MG63 (cell line): ENCODE measurements around the gene CSF2RB. TPM values are rescaled to one million over a fixed set of nuclear protein-coding genes. Genes with fewer than 3 reads are reported as not detected.

Experiments used
- DNase-seq: peaks from one replicate; pipeline ENCODE4 v3.0.0-alpha.2; 2020
- H3K27me3 ChIP-seq: fragments of 250-450 bp; sonication (Bioruptor Pico); 2 replicates; pipeline ENCODE4 v1.5.1; 2020; ENCODE audit warnings: mild to moderate bottlenecking, moderate library complexity
- H3K36me3 ChIP-seq: fragments of 250-450 bp; sonication (Bioruptor Pico); 2 replicates; pipeline ENCODE4 v1.5.1; 2020; ENCODE audit warnings: mild to moderate bottlenecking, moderate library complexity
- H3K4me3 ChIP-seq: fragments of 250-450 bp; sonication (Bioruptor Pico); 2 replicates; pipeline ENCODE4 v1.5.1; 2020; ENCODE audit warnings: mild to moderate bottlenecking, moderate library complexity
- H3K9me3 ChIP-seq: fragments of 250-450 bp; sonication (Bioruptor Pico); 2 replicates; pipeline ENCODE4 v1.5.1; 2020; ENCODE audit warnings: mild to moderate bottlenecking, moderate library complexity
- total RNA-seq: library from RNA; depleted of rRNA; stranded (reverse); fragments of >200 nt; shearing (Covaris generic); gene quantifications from 2 replicates; pipeline ENCODE4 v1.2.3, GENCODE V29; 2014; ENCODE audit warnings: low replicate concordance

CSF2RB gene
- total RNA-seq, 1 experiment from 2014 or later = not detected

- no peaks in the 10 kb centered on the region for H3K9me3 ChIP-seq
- no peaks in the 10 kb centered on the region for H3K27me3 ChIP-seq
- DNase-seq = no peak
These were observed 12.9 kb downstream of the CSF2RB start for GRCh38 chr22:36926309-36926708.

GRCh38 chr22:36926721-36927435 is 13.4 kb downstream of the CSF2RB start:
- DNase-seq = no peak
- Histone ChIP-seq H3K27me3 (no peaks in the 10 kb centered on the region), H3K36me3 (no peaks in the 10 kb centered on the region), H3K4me3 (no peak overlapping the region), H3K9me3 (no peaks in the 10 kb centered on the region)

More at GRCh38 chr22:36926309-36926708, 12.9 kb downstream of the CSF2RB start:
- H3K36me3 ChIP-seq = no peaks in the 10 kb centered on the region
- H3K4me3 ChIP-seq = no peak overlapping the region

DNA sequence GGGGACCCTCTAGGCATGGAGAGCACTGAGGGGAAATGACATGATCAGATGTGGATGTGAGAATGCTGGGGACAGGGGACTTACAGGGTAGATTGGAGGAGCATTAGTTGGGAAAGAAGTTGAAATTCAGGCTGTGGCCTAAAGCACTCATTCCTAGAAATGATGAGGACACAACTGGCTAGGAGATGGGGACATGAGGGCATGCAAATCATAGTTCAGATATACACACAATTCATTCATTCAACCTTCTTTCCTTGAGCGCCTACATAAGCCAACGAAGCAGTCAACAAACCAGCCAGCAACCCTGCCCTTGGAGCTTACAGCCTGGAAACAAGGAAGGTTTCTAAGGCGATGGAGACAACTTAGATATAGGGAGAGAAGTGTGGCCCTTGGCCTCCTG is 14.2 kb downstream of the CSF2RB start:
- Histone ChIP-seq H3K36me3 (no peaks in the 10 kb centered on the region), H3K4me3 (no peak overlapping the region), H3K9me3 (no peaks in the 10 kb centered on the region), H3K27me3 (no peaks in the 10 kb centered on the region)
- no peak for DNase-seq

DNA sequence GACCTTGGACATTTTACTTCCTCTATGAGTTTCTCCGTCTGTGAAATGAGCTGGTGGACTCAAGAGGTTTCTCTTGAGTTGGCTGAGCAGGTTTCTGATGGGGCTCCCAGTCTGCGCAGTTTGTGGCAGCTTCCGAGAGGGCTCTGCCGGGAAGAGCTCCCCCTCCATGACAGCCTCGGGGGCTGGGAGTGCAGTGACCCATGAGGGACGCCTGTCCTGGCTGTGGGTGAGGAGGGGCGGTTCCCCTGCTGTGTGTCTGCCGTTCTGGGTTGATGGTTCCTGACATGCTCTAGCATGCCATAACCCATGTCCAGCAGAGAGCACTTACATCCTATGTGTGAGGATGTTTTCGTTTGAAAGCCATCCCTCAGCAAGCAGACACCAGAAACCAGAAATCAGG is 14.8 kb downstream of the CSF2RB start:
- no peak for DNase-seq
- H3K27me3 ChIP-seq = no peaks in the 10 kb centered on the region
- H3K4me3 ChIP-seq = no peak overlapping the region
- H3K9me3 ChIP-seq = no peaks in the 10 kb centered on the region
- no peaks in the 10 kb centered on the region for H3K36me3 ChIP-seq

DNA sequence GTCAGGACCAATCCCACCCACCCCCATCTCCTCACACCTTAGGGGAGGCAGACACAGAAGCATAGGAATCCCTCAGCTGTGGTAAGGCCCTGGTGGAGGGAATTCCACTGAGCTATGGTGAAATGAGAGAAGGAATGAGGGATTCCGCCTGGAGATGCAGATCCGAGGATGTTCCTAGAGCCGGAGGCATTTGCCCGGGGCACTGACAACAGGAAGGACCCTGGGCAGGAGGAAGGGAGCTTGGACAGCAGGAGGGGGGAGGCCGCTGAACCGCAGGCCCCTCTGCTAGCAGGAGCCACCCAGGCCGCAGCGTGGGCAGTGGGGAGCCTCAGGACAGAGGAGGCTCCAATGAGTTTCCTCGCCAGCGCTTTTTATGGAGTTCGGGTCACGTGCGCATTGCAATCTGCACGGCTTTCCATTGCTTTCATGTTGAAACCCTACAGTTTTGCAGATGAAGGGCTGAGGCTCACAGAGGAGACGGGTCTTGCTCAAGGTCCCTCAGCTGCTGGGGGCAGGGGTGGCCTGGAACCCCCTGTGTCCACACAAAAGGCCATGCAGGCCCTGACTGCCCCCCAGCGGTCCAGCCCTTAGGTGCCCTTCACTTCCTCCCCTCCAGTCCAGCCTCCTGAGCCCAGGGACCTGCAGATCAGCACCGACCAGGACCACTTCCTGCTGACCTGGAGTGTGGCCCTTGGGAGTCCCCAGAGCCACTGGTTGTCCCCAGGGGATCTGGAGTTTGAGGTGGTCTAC is 15.5 kb downstream of the CSF2RB start:
- DNase-seq = no peak
- H3K4me3 ChIP-seq = no peak overlapping the region
- H3K27me3 ChIP-seq = no peaks in the 10 kb centered on the region
- H3K36me3 ChIP-seq = no peaks in the 10 kb centered on the region
- H3K9me3 ChIP-seq = no peaks in the 10 kb centered on the region

DNA sequence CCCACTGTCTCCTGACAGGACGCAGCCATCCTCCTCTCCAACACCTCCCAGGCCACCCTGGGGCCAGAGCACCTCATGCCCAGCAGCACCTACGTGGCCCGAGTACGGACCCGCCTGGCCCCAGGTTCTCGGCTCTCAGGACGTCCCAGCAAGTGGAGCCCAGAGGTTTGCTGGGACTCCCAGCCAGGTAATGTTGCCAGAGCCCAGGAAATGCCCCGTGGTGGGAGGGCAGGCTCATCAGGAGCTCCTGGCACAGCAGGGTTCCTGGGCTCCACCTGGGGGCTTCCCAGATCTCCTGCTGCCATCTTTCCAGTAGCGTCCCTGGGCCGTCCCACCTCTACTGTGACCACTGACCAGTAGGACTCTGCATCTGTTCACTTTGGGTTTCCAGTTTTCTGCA is 16.2 kb downstream of the CSF2RB start:
- no peaks in the 10 kb centered on the region for H3K36me3 ChIP-seq
- no peaks in the 10 kb centered on the region for H3K27me3 ChIP-seq
- no peaks in the 10 kb centered on the region for H3K9me3 ChIP-seq
- no peak for DNase-seq
- no peak overlapping the region for H3K4me3 ChIP-seq

GRCh38 chr22:36930041-36930935 is 16.9 kb downstream of the CSF2RB start:
- Histone ChIP-seq H3K4me3 (no peak overlapping the region), H3K9me3 (no peaks in the 10 kb centered on the region), H3K27me3 (no peaks in the 10 kb centered on the region), H3K36me3 (no peaks in the 10 kb centered on the region)
- no peak for DNase-seq

- no peaks in the 10 kb centered on the region for H3K36me3 ChIP-seq
- H3K27me3 ChIP-seq = no peaks in the 10 kb centered on the region
- no peak overlapping the region for H3K4me3 ChIP-seq
- no peaks in the 10 kb centered on the region for H3K9me3 ChIP-seq
- no peak for DNase-seq
These were observed 18.0 kb downstream of the CSF2RB start for GRCh38 chr22:36931446-36931845.

DNA sequence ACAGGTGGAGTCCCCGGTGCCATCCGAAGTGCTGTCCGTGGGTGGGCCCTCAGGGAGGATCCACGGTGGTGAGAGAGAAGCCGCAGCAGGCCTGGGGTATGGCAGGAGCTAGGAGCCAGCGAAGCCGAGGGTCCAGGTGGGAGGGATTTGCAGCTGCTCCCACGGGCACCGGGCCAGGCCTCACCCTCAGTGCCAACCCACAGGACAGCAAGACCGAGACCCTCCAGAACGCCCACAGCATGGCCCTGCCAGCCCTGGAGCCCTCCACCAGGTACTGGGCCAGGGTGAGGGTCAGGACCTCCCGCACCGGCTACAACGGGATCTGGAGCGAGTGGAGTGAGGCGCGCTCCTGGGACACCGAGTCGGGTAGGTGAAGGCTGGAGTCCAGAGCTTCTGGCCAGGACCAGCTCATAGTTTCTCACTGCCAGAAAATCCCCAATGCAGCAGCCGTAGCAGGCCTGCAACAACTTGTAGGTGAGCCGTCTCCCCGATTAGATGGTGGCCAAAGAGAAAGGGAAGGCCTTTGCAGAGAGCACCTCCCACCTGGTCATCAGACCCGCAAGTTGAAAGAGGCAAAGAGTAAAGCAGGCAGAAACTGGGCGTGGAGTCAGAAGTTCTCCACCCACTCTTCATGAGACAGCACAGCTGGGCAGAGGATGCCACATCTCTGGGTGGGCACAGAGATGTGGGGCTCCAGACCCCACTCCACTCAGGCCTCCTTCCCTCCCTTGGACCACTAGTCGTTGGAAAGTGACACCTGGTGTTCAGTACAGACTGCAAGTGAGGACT is 20.4 kb downstream of the CSF2RB start:
- H3K27me3 ChIP-seq = no peaks in the 10 kb centered on the region
- H3K9me3 ChIP-seq = no peaks in the 10 kb centered on the region
- H3K36me3 ChIP-seq = no peaks in the 10 kb centered on the region
- no peak for DNase-seq
- no peak overlapping the region for H3K4me3 ChIP-seq

GRCh38 chr22:36934418-36935312 is 21.2 kb downstream of the CSF2RB start:
- Histone ChIP-seq H3K36me3 (no peaks in the 10 kb centered on the region), H3K9me3 (no peaks in the 10 kb centered on the region), H3K27me3 (no peaks in the 10 kb centered on the region), H3K4me3 (no peak overlapping the region)
- no peak for DNase-seq

- no peak for DNase-seq
- H3K27me3 ChIP-seq = no peaks in the 10 kb centered on the region
- H3K9me3 ChIP-seq = no peaks in the 10 kb centered on the region
These were observed 21.8 kb downstream of the CSF2RB start for GRCh38 chr22:36935313-36935610.

GRCh38 chr22:36935694-36936093 is 22.3 kb downstream of the CSF2RB start:
- no peaks in the 10 kb centered on the region for H3K36me3 ChIP-seq
- no peaks in the 10 kb centered on the region for H3K27me3 ChIP-seq
- H3K4me3 ChIP-seq = no peak overlapping the region
- DNase-seq = no peak
- H3K9me3 ChIP-seq = no peaks in the 10 kb centered on the region

More at GRCh38 chr22:36935313-36935610, 21.8 kb downstream of the CSF2RB start:
- Histone ChIP-seq H3K36me3 (no peaks in the 10 kb centered on the region), H3K4me3 (no peak overlapping the region)

- H3K4me3 ChIP-seq = no peak overlapping the region
- no peak for DNase-seq
- H3K36me3 ChIP-seq = no peaks in the 10 kb centered on the region
- no peaks in the 10 kb centered on the region; the same call in 1 of the 2 replicates for H3K27me3 ChIP-seq
- H3K9me3 ChIP-seq = no peaks in the 10 kb centered on the region
These were observed 23.1 kb downstream of the CSF2RB start for GRCh38 chr22:36936362-36937116.

GRCh38 chr22:36937319-36938027 is 24.0 kb downstream of the CSF2RB start:
- Histone ChIP-seq H3K4me3 (no peak overlapping the region), H3K9me3 (no peaks in the 10 kb centered on the region), H3K36me3 (no peaks in the 10 kb centered on the region), H3K27me3 (no peaks in the 10 kb centered on the region; the same call in 1 of the 2 replicates)
- DNase-seq = no peak
